ENCODE measurements around the gene CNNM3. TPM values are rescaled to one million over a fixed set of nuclear protein-coding genes. Genes with fewer than 3 reads are reported as not detected.

CNNM3 gene
- total RNA-seq, 1 experiment from 2014 or later = 34.0 TPM

- in situ Hi-C loops (cut with HindIII; ENCODE audit: low pct_unique_long_range_greater_than_20kb, low sequenced_read_pairs) = no loop called here
- H3K27ac ChIP-seq (ENCODE audit: low read length) = no peak overlapping the region
- no peaks in the 10 kb centered on the region for H3K36me3 ChIP-seq (ENCODE audit: control insufficient read depth, insufficient read depth, low read length)
- DNase-seq (ENCODE audit: low read depth, low spot score) (no peak), ATAC-seq (no peak)
- CTCF ChIA-PET = interaction anchor here (1.0 kb wide), 1 partner anchor 78 kb away, joined by 3 read pairs; no protein-coding TSS in a partner anchor
- H3K4me3 ChIP-seq (ENCODE audit: low read depth in 2 of 2, low read length in 2 of 2) = no peak overlapping the region
- no peaks in the 10 kb centered on the region for H3K27me3 ChIP-seq (ENCODE audit: control insufficient read depth, insufficient read depth, low read length)
- POLR2A ChIA-PET = no interaction called here
- peaks cover 10% of the 10 kb centered on the region; the same call in 1 of the 2 replicates for H3K4me1 ChIP-seq (ENCODE audit: control insufficient read depth, insufficient read depth, low read length)
- H3K9me3 ChIP-seq (ENCODE audit: control insufficient read depth, insufficient read depth, low read depth, low read length) = no peaks in the 10 kb centered on the region
- TF ChIP-seq SIN3A (IDR thresholded peaks at IDR 0.05; ENCODE audit: borderline replicate concordance, insufficient read depth, low read depth, low read length) (no peak), TCF7L2 (IDR thresholded peaks at IDR 0.05; ENCODE audit: low read depth, low read length) (no peak), REST (IDR thresholded peaks at IDR 0.05; ENCODE audit: insufficient read depth in 1 of 2, low read depth in 2 of 2, low read length in 1 of 2) (no peak), POLR2AphosphoS5 (IDR thresholded peaks at IDR 0.05; ENCODE audit: low read depth, low read length) (no peak), CTCF (IDR thresholded peaks at IDR 0.05) (no peak)
- intact Hi-C loops (cut with micrococcal nuclease; ENCODE audit: unreplicated experiment) = no loop called here
- no TSS peak for BruUV-seq (replicated peaks)
Measured at GRCh38 chr2:96876269-96877041, 60.4 kb downstream of the CNNM3 start.

GRCh38 chr2:96877042-96877451 lies 61.0 kb downstream of the CNNM3 start:
- no peak overlapping the region for H3K4me3 ChIP-seq (ENCODE audit: low read depth in 2 of 2, low read length in 2 of 2)
- ChIA-PET POLR2A (no interaction called here), CTCF (no interaction called here)
- DNase-seq (ENCODE audit: low read depth, low spot score) (no peak), ATAC-seq (no peak)
- no TSS peak for BruUV-seq (replicated peaks)
- TF ChIP-seq POLR2AphosphoS5 (IDR thresholded peaks at IDR 0.05; ENCODE audit: low read depth, low read length) (no peak), SIN3A (IDR thresholded peaks at IDR 0.05; ENCODE audit: borderline replicate concordance, insufficient read depth, low read depth, low read length) (no peak), CTCF (IDR thresholded peaks at IDR 0.05) (no peak), REST (IDR thresholded peaks at IDR 0.05; ENCODE audit: insufficient read depth in 1 of 2, low read depth in 2 of 2, low read length in 1 of 2) (no peak), TCF7L2 (IDR thresholded peaks at IDR 0.05; ENCODE audit: low read depth, low read length) (no peak)
- H3K27ac ChIP-seq (ENCODE audit: low read length) = no peak overlapping the region
- intact Hi-C loops (cut with micrococcal nuclease; ENCODE audit: unreplicated experiment) = no loop called here
- no peaks in the 10 kb centered on the region for H3K27me3 ChIP-seq (ENCODE audit: control insufficient read depth, insufficient read depth, low read length)
- no peaks in the 10 kb centered on the region for H3K36me3 ChIP-seq (ENCODE audit: control insufficient read depth, insufficient read depth, low read length)
- in situ Hi-C loops (cut with HindIII; ENCODE audit: low pct_unique_long_range_greater_than_20kb, low sequenced_read_pairs) = no loop called here
- H3K9me3 ChIP-seq (ENCODE audit: control insufficient read depth, insufficient read depth, low read depth, low read length) = no peaks in the 10 kb centered on the region
- peaks cover 10% of the 10 kb centered on the region; the same call in 1 of the 2 replicates for H3K4me1 ChIP-seq (ENCODE audit: control insufficient read depth, insufficient read depth, low read length)
